ENCODE data around the gene CRYZL1.

DNA sequence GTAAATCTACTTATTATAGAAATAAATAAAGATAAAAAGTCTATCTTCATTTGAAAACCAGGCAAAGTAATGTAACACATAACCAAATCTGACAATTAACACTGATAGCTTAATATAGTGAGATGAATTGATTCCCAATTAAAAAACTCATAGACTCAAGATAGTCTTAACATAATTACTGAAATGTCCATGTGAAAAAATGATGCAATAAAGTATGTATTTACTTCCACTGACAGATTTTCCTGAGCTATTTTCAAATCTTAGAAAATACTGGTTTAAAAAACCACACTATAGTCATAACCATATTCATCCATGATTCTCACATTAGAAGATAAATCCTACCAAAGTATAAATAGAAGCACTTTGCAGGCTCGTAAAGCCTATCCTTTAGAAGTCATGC lies 43.5 kb downstream of the CRYZL1 start:
- TF ChIP-seq, protein P1, sequence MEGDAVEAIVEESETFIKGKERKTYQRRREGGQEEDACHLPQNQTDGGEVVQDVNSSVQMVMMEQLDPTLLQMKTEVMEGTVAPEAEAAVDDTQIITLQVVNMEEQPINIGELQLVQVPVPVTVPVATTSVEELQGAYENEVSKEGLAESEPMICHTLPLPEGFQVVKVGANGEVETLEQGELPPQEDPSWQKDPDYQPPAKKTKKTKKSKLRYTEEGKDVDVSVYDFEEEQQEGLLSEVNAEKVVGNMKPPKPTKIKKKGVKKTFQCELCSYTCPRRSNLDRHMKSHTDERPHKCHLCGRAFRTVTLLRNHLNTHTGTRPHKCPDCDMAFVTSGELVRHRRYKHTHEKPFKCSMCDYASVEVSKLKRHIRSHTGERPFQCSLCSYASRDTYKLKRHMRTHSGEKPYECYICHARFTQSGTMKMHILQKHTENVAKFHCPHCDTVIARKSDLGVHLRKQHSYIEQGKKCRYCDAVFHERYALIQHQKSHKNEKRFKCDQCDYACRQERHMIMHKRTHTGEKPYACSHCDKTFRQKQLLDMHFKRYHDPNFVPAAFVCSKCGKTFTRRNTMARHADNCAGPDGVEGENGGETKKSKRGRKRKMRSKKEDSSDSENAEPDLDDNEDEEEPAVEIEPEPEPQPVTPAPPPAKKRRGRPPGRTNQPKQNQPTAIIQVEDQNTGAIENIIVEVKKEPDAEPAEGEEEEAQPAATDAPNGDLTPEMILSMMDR (IDR thresholded peaks at IDR 0.05; ENCODE audit: borderline replicate concordance, extremely low read depth, low read length, poor library complexity, severe bottlenecking) = no peak
- no peak for TF ChIP-seq EZH2 (IDR thresholded peaks at IDR 0.05; ENCODE audit: borderline replicate concordance, low read depth, low read length, severe bottlenecking)
